HepG2 (cell line): Measurements from ENCODE around the gene ZNF446. TPM values are rescaled to one million over a fixed set of nuclear protein-coding genes. Genes with fewer than 3 reads are reported as not detected.

ENCODE experiments used
- ARHGAP35 ChIP-seq: sonication (generic); formaldehyde crosslinking; IDR thresholded peaks from 2 replicates; pipeline ENCODE4 v1.9.0; 2022; ENCODE audit warnings: mild to moderate bottlenecking, inconsistent platforms, moderate library complexity, missing genetic modification reagents, borderline replicate concordance
- BORCS8-MEF2B ChIP-seq: sonication (generic); formaldehyde crosslinking; IDR thresholded peaks from 2 replicates; pipeline ENCODE4 v1.8.0; 2022; ENCODE audit warnings: mild to moderate bottlenecking, missing genetic modification reagents
- CSRNP1 ChIP-seq: sonication (generic); formaldehyde crosslinking; IDR thresholded peaks from 2 replicates; pipeline ENCODE4 v1.8.1; 2023; ENCODE audit warnings: mild to moderate bottlenecking, missing genetic modification reagents
- DR1 ChIP-seq: sonication (generic); formaldehyde crosslinking; IDR thresholded peaks from 2 replicates; pipeline ENCODE4 v1.8.0; 2021; ENCODE audit warnings: mild to moderate bottlenecking, missing genetic modification reagents, inconsistent platforms
- ETV6 ChIP-seq: sonication (generic); formaldehyde crosslinking; conservative IDR thresholded peaks from 2 replicates; pipeline ENCODE4 v1.4.0; 2020; ENCODE audit warnings: missing genetic modification reagents
- FOXJ3 ChIP-seq: sonication (generic); formaldehyde crosslinking; IDR thresholded peaks from 2 replicates; pipeline ENCODE4 v1.4.0; 2020; ENCODE audit warnings: missing genetic modification reagents, mild to moderate bottlenecking, borderline replicate concordance
- HMGA1 ChIP-seq: sonication (generic); formaldehyde crosslinking; conservative IDR thresholded peaks from 2 replicates; pipeline ENCODE4 v1.4.0; 2020; ENCODE audit warnings: missing genetic modification reagents
- HOMEZ ChIP-seq: IDR thresholded peaks from 2 replicates; pipeline ENCODE4 v1.6.1; 2016; ENCODE audit warnings: low read depth
- KDM1A ChIP-seq: IDR thresholded peaks from 2 replicates; pipeline ENCODE4 v1.6.1; 2016; ENCODE audit warnings: missing compliant biosample characterization
- KLF12 ChIP-seq: sonication (generic); formaldehyde crosslinking; IDR thresholded peaks from 2 replicates; pipeline ENCODE4 v1.4.0; 2020; ENCODE audit warnings: missing genetic modification reagents, borderline replicate concordance
- NCOA1 ChIP-seq: sonication (generic); formaldehyde crosslinking; IDR thresholded peaks from 2 replicates; pipeline ENCODE4 v1.9.0; 2021; ENCODE audit warnings: missing genetic modification reagents
- PAX8 ChIP-seq: sonication (generic); formaldehyde crosslinking; IDR thresholded peaks from 2 replicates; pipeline ENCODE4 v1.8.0; 2022; ENCODE audit warnings: mild to moderate bottlenecking, missing genetic modification reagents, borderline replicate concordance
- POLR2AphosphoS5 ChIP-seq: IDR thresholded peaks from 2 replicates; pipeline ENCODE4 v1.6.1; 2012; ENCODE audit warnings: low read depth, low read length
- RARA ChIP-seq: IDR thresholded peaks from 2 replicates; pipeline ENCODE4 v1.6.1; 2016; ENCODE audit warnings: missing genetic modification reagents, missing compliant biosample characterization
- RELA ChIP-seq: sonication (generic); formaldehyde crosslinking; IDR thresholded peaks from 2 replicates; pipeline ENCODE4 v1.4.0; 2020; ENCODE audit warnings: missing genetic modification reagents
- SMYD3 ChIP-seq: sonication (generic); formaldehyde crosslinking; IDR thresholded peaks from 2 replicates; pipeline ENCODE4 v1.8.1; 2023; ENCODE audit warnings: mild to moderate bottlenecking, missing genetic modification reagents
- SP140L ChIP-seq: sonication (generic); formaldehyde crosslinking; IDR thresholded peaks from 2 replicates; pipeline ENCODE4 v1.4.0; 2020; ENCODE audit warnings: missing genetic modification reagents, borderline replicate concordance
- STAT5B ChIP-seq: sonication (generic); formaldehyde crosslinking; IDR thresholded peaks from 2 replicates; pipeline ENCODE4 v1.4.0; 2020; ENCODE audit warnings: missing genetic modification reagents
- ZNF3 ChIP-seq: IDR thresholded peaks from 2 replicates; pipeline ENCODE4 v1.7.0; 2017; ENCODE audit warnings: inconsistent platforms
- ZNF724P ChIP-seq: sonication (generic); formaldehyde crosslinking; IDR thresholded peaks from 2 replicates; pipeline ENCODE4 v1.8.0; 2022; ENCODE audit warnings: missing genetic modification reagents, borderline replicate concordance
- ZSCAN21 ChIP-seq: sonication (generic); formaldehyde crosslinking; IDR thresholded peaks from 2 replicates; pipeline ENCODE4 v1.8.0; 2022; ENCODE audit warnings: mild to moderate bottlenecking, missing genetic modification reagents, moderate library complexity, borderline replicate concordance
- polyA plus RNA-seq, 8 experiments: library from polyadenylated mRNA; depleted of rRNA in 3 of 8; stranded (reverse) in 7 of 8; unstranded in 1 of 8; fragments of >200 nt; fragmentation: Illumina TruSeq in 4 of 8; extraction: Trizol in 4 of 8; gene quantifications; 2 replicates each; pipeline versions ENCODE4 v1.2.1 to v1.2.3, GENCODE V29; 2011 to 2016; ENCODE audit warnings: low read depth in 4 of 8, missing spikeins in 1 of 8, mixed read lengths in 1 of 8; ENCODE audit not compliant: insufficient read depth in 1 of 8
- total RNA-seq, 5 experiments: library from RNA; depleted of rRNA; stranded (reverse); fragments of >200 nt; fragmentation: Illumina TruSeq; extraction: Trizol; gene quantifications; 2 replicates each; pipeline ENCODE4 v1.2.3, GENCODE V29; 2016; ENCODE audit warnings: low read depth in 1 of 5
- TF ChIP-seq, protein P1 (sequence below): IDR thresholded peaks from 2 replicates; pipeline ENCODE4 v1.6.1; 2016; ENCODE audit warnings: missing compliant biosample characterization, missing genetic modification reagents, borderline replicate concordance

Gene ZNF446
- total and polyA plus RNA-seq, 2 of the 13 experiments (the other 11 are each of a cell fraction or from before 2014, with no cell fraction given): 3.0 to 3.6 TPM

GRCh38 chr19:58499021-58499927 lies 23.1 kb downstream of the ZNF446 start (continued):
- TF ChIP-seq NCOA1 (CRISPR knock-in tag) (peak; percentile 80; the same call in 1 of the 2 replicates), ARHGAP35 (CRISPR knock-in tag) (no peak; the same call in 1 of the 2 replicates), ZNF3 (no peak), STAT5B (CRISPR knock-in tag) (no peak), PAX8 (CRISPR knock-in tag) (no peak), ETV6 (CRISPR knock-in tag) (0 out of 2 replicates have a peak, but pooled peaks have one; percentile 69), DR1 (peak; percentile 70), FOXJ3 (peak; percentile 66; the same call in 1 of the 2 replicates), KDM1A (CRISPR knock-in tag) (peak; percentile 13; the same call in 1 of the 2 replicates), SMYD3 (CRISPR knock-in tag) (peak; percentile 36; the same call in 1 of the 2 replicates), POLR2AphosphoS5 (peak; percentile 56), ZSCAN21 (CRISPR knock-in tag) (peak; percentile 79), SP140L (CRISPR knock-in tag) (no peak), BORCS8-MEF2B (CRISPR knock-in tag) (peak; percentile 85), KLF12 (CRISPR knock-in tag) (peak; percentile 76; the same call in 1 of the 2 replicates), ZNF724P (peak; percentile 90; the same call in 1 of the 2 replicates), RELA (CRISPR knock-in tag) (no peak; the same call in 1 of the 2 replicates), CSRNP1 (CRISPR knock-in tag) (0 out of 2 replicates have a peak, but pooled peaks have one; percentile 44), RARA (CRISPR knock-in tag) (peak; percentile 66), HMGA1 (no peak), HOMEZ (peak; percentile 25; the same call in 1 of the 2 replicates)
- TF ChIP-seq, protein P1, sequence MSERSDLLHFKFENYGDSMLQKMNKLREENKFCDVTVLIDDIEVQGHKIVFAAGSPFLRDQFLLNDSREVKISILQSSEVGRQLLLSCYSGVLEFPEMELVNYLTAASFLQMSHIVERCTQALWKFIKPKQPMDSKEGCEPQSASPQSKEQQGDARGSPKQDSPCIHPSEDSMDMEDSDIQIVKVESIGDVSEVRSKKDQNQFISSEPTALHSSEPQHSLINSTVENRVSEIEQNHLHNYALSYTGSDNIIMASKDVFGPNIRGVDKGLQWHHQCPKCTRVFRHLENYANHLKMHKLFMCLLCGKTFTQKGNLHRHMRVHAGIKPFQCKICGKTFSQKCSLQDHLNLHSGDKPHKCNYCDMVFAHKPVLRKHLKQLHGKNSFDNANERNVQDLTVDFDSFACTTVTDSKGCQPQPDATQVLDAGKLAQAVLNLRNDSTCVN (CRISPR knock-in tag): no peak
